HG02798 (cell line): ENCODE measurements around the gene ZNF100.
A peak's percentile ranks its signal among the peaks of the same experiment; 100 is the strongest.
"Not testable (repeated sequence)": the region's sequence is repeated elsewhere in the genome, so short reads cannot be mapped to it uniquely, and the experiment has no call there.

Experiments
- ATAC-seq: cut with Tn5 transposase; IDR thresholded peaks from one replicate; pipeline ENCODE4 v1.9.1; 2021; ENCODE audit warnings: mild to moderate bottlenecking; ENCODE audit not compliant: unreplicated experiment, poor library complexity

Gene ZNF100

DNA sequence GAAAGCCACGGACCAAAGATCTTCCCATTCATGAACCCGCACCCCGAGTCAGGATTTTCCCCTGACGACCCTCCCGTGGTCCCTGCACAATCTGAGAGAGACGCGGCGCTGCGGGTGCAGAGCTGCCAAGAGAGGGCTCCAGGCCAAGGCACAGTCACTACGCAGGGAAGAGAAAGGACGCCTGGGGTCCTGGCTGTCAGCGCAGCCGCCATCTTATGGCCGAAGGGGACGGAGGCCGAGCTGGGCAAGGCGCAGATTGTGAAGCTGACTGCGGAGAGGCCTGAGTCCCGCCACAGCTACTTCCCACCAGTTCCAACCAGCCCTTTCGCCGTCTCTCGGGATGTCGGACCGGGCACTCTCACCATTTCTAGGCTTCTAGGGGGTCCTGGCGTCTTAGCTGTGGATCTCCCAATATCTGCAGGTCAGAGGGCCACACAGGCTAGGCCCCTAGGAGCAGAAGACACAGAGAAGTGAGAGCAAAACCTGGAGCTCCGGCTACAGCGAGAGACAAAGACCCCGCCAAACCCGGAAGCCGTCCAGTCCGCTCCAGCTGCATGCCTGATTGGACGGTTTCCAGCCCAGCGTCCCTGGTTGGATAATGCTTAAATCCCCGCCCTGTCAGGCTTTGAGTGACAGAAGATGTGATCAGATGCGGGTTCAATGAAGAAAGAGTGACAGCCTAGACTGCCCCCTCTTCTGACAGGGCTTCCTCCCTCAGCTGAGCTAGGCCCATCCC is at the start of gene ZNF100:
TSS of gene ZNF100 (minus strand) at position 515 of the 736 bp plus-strand sequence. CDS start at position 365, 150 bp downstream.
- ATAC-seq: peak; percentile 97

DNA sequence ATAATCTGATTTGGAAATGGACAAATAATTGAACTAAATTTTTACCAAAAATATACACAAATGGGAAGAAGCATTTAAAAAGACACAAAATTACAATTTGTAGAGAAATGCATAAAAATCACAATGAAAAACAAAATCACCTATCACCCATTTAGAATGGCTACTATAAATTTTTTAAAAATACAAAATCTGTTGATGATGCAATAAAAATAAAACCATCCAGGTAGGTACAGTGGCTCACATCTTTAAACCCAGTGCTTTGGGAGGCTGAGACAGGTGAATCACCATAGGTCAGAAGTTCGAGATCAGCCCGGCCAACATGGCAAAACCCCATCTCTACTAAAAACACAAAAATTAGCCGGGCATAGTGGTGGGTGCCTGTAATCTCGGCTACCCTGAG is 45.1 kb upstream of the ZNF100 start:
- ATAC-seq: no peak

DNA sequence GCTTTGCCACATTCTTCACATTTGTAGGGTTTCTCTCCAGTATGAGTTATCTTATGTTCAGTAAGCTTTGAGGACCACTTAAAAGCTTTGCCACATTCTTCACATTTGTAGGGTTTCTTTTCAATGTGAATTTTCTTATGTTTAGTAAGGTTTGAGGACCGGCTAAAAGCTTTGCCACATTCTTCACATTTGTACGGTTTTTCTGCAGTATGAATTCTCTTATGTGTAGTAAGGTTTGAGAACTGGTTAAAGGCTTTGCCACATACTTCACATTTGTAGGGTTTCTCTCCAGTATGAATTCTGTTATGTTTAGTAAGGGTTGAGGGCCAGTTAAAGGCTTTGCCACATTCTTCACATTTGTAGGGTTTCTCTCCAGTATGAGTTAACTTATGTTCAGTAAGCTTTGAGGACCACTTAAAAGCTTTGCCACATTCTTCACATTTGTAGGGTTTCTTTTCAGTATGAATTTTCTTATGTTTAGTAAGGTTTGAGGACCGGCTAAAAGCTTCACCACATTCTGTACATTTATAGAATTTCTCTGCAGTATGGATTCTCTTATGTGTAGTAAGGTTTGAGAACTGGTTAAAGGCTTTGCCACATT is 41.1 kb upstream of the ZNF100 start:
- ATAC-seq: not testable (repeated sequence)

DNA sequence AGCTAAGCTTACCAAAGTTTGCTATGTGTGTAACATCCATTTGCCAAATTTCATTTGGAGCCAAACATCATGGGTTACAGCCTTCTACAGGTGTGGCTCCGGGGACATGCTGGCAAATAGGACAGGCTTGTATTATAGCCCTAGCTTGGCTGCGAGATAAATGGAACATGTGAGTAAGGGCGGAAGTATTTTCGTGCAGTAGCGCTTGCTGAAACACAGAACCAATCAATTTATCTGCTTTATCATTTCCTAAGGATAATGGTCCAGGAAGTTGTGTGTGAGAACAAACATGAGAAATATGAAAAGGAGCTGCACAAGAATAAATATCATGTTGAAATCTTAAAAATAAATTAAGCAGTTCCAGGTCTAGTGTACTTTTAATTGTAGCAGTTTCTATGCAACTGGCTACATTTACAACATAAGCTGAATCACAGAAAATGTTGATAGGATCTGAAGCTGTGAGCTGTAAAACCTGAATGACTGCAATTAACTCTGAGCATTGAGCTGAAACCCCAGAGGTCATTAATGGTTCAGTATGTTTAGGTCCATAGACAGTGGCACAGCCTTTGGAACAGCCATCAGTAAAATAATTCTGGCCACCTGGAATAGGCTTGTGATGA is 22.2 kb upstream of the ZNF100 start:
- ATAC-seq: no peak

DNA sequence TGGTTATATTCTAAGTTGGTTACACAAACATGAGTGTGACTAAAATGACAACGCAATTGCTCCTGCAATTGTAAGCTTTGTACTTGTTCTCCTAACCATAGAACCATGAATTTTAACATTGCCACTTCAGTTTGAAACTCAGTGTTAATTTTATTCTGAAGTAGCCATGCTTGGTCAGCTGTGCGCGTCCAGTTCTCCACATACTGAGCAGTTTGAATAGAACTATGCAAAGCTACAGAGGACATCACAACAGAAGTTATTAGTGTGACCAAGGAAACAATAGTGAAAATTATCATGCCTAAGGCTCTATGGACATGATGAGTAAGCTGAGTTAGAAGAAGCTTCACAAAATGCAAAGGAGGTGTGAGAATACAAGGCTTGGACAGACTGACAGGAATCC is 19.6 kb upstream of the ZNF100 start:
- ATAC-seq: no peak

DNA sequence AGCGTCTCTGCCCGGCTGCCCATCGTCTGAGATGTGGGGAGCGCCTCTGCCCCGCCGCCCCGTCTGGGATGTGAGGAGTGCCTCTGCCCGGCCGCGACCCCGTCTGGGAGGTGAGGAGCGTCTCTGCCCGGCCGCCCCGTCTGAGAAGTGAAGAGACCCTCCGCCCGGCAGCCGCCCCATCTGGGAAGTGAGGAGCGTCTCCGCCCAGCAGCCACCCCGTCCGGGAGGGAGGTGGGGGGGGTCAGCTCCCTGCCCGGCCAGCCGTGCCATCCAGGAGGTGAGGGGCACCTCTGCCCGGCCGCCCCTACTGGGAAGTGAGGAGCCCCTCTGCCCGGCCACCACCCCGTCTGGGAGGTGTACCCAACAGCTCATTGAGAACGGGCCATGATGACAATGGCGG is 8.4 kb upstream of the ZNF100 start:
- not testable (repeated sequence) for ATAC-seq

DNA sequence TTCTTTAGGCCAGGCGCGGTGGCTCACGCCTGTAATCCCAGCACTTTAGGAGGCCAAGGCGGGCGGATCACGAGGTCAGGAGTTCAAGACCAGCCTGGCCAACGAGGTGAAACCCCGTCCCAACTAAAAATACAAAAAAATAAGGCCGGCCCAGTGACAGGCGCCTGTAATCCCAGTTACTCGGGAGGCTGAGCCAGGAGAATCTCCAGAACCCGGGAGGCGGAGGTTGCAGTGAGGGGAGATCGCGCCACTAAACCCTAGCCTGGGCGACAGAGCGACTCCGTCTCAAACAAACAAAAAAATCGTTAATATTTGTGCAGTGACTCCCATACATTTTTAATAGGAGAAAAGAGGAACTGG is 694 bp downstream of the ZNF100 start:
- not testable (repeated sequence) for ATAC-seq

DNA sequence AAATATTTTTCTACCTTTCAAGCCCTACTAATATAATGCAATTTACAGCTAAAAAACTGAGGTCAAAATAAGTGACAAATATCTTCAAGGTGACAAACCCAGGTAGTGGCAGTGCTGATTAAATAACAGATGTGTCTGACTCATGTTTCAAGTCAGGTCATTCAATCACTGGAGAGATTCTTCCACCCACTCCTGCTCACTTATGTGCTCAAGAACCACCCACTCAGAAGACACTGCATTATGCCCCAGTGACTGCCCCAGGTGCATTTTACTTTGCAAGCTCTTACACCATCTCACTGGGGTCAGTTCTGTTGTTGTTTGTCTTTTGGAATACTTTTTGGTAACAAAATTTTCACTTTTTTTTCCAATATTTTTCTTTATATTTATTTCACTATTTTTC is 2.2 kb downstream of the ZNF100 start:
- ATAC-seq: no peak

DNA sequence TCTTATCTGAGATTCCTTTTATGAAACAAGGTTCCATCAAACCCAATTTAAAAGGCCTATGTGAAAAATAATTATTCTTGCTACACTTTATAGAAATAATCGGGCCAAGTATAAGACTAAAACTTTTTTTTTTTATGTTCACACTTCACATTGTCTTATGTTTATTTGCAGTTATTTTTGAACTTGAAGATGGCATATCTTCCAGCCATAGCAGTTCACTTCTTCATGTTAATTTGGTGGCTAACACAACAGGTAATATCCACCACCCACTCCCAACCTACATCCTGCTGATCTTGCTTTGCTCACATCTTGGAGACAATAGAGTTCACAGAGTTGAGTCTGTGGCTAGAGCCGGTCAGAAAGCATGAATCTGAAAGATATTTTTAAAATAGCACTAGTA is 5.8 kb downstream of the ZNF100 start:
- ATAC-seq: not testable (repeated sequence)

DNA sequence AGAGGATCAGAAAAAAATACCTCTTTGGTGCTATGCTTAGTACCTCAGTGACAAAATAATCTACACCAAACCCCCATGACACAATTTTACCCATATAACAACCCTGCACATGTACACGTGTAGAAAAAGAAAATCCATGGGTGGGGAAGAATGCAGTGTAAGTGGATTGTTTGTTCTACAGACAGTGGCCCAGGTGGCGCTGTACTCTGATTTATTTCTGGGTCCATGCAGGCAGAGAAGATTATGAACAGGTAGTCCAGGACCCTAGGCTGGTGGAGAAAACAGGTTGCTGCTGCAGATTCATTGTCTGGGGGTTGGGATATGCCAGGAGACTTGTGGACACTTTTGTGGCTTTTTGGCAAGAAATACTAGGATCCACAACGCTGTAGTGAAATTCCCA is 9.1 kb downstream of the ZNF100 start:
- no peak for ATAC-seq

DNA sequence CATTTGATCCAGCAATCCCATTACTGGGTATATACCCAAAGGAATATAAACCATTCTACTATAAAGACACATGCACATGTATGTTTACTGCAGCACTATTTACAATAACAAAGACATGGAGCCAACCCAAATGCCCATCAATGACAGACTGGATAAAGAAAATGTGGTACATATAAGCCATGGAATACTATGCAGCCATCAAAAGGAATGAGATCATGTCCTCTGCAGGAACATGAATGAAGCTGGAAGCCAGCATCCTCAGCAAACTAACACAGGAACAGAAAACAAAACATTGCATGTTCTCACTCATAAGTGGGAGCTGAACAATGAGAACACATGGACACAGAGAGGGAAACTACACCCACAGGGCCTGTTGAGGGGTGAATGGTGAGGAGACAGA is 11.8 kb downstream of the ZNF100 start:
- ATAC-seq: not testable (repeated sequence)

DNA sequence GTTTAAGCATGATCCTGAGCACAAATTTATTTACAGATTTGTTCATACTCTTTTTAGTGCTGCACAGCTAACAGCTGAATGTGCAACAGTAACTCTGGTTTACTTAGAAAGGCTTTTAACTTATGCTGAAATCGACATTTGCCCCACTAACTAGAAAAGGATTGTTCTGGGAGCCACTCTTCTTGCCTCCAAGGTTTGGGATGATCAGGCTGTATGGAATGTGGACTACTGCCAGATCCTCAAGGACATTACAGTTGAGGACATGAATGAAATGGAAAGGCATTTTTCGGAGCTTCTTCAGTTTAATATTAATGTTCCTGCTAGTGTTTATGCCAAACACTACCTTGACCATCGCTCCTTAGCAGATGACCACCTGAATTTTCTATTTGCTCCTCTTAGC is 16.0 kb downstream of the ZNF100 start:
- no peak for ATAC-seq

DNA sequence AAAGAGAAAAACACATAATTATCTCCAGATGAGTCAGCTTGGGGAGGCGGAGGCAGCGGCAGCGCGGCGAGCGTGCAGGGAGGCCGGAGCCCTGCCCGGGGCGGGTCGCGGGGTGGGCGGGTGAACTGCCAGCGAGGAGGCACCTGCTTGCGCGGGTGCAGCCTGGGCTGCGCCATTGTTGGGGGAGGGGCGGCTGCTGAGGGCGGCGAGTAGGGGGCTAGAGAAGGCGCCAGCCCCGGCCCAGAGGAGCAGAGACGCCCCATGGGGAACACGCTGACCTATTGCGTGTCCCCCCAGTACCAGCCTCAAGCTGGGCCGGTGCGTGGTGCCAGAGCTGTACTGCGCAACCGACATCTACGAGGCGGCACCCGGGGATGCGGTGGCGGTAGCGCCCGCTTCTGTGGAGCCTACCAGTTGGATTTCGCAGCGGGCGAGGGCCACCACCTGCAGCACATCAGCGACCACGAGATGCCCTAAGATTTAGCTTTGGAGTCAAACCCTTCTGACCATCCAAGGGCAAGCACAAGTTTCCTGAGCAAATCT is 16.7 kb downstream of the ZNF100 start:
- no peak for ATAC-seq

DNA sequence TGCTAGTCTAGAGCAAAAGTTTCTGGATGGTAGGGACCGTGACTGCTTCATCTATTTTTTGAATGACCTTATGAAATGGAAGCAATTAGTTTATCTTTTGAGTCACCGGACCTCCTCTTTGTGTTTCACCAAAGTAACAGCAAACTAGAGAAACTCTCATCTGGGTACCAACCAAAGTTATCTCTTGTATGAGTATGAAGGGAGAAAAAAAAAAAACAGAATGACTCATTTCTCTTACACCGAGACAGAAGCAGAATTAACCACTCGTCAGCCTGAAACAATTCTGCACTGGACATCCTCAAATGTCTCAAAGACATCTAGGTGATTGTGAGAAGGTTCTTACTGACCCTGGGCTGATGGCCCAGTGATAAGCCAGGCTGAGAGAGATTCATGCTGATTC is 18.3 kb downstream of the ZNF100 start:
- no peak for ATAC-seq

DNA sequence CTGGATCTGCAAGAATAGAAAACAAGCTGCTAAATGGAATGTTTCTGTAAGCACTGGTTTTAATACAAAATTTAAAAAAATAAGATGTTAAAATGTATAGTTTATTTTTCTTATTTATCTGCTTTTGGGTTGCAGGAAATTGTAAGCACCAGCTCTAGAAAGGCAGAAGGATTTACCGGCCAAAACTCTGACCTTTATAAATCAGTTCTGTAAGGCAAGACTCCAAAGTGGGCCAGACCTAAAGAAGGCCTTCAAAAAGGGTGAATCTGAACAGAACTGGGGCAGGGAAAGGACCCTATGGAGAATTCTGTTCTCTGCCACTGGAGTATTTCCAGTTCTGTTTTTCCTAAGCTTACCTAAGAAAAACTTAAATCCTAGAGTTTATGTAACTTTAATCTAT is 19.3 kb downstream of the ZNF100 start:
- ATAC-seq: no peak

DNA sequence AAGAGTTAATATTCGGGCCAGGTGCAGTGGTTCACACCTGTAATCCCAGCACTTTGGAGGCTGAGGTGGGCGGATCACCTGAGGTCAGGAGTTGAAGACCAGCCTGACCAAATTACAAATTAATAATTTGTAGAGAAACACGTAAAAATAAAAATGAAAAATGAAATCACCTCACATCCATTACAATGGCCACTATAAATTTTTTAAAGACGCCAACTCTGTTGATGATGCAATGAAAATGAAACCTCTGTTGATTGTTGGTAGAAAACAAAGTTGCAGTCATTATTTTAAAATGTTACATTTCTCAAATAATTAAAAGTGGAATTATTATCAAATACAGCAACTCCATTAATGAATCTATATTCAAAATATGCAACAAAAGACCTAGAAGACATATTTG is 26.8 kb downstream of the ZNF100 start:
- ATAC-seq: no peak

DNA sequence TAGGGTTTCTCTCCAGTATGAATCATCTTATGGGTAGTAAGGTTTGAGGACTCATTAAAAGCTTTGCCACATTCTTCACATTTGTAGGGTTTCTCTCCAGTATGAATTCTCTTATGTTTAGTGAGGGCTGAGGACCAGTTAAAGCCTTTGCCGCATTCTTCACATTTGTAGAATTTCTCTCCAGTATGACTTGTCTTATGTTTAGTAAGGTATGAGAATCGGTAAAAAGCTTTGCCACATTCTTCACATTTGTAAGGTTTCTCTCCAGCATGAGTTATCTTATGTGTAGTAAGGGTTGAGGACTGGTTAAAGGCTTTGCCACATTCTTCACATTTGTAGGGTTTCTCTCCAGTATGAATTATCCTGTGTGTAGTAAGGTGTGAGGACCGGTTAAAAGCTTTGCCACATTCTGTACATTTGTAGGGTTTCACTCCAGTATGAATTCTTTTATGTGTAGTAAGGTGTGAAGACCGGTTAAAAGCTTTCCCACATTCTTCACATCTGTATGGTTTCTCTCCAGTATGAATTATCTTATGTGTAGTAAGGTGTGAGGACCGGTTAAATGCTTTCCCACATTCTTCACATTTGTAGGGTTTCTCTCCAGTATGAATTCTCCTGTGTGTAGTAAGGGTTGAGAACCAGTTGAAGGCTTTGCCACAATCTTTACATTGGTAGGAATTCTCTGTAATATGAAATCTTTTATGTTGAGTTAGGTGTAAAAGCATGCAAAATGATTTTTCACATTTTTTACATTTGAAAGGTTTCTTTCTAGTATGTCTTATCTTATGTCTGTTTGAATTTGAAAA is 40.2 kb downstream of the ZNF100 start:
- ATAC-seq: not testable (repeated sequence)

DNA sequence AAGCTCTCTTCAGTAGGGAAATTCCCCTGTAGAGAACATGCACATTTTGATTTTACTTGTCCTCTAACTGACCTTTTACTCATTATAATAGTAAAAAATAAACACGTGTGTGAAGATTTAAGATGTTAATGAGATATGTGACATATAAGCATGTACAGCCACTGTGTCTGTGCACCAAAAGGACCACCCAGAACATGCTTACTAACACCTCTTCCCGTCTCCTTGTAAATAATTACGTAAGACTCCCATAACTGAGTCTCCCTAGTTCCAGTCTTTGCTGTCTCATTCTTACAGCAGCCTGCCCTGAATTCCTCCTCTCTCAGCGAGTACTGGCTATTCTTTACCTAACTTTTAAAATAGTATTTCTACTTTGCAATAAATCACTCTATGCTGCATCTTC is 53.6 kb downstream of the ZNF100 start:
- ATAC-seq: no peak

DNA sequence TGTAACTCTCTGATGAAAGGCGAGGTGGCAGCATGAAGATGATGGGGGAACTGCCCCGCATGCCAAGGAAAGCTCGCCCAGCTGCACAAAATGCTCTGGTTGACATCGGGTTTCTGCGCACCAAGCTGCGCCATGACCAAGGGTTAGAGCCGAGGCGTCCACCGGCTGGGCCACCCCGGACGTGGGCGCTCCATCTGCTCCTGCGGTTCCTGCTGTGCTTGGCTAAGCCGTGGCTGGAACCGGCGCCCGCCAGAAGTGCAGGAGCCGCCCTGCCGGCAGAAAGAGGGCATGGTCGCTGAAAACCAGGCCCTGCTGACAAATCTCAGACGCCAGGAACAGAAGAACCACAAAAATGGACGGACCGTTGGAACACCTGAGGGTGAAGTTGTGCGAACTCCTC is 57.9 kb downstream of the ZNF100 start:
- ATAC-seq: no peak

DNA sequence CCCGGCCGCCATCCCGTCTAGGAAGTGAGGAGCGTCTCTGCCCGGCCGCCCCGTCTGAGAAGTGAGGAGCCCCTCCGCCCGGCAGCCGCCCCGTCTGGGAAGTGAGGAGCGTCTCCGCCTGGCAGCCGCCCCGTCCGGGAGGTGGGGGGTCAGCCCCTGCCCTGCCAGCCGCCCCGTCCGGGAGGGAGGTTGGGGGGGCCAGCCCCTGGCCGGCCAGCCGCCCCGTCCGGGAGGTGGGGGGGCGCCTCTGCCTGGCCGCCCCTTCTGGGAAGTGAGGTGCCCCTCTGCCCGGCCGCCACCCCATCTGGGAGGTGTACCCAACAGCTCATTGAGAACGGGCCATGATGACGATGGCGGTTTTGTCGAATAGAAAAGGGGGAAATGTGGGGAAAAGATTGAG is 59.5 kb downstream of the ZNF100 start:
- ATAC-seq: not testable (repeated sequence)

DNA sequence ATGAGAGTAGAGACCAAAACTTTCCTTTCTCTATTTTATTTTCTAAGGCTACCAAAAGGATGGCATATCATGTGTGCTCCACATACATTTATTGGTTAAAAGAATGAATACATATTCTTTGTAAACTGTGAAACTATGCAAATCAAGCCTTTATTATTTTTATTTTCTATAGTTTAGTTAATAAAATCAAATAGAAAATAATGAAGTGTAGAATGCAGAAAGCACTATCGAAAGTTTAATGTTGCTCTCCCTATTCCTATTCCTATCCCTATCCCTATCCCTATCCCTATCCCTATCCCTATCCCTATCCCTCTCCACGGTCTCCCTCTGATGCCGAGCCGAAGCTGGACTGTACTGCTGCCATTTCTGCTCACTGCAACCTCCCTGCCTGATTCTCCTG is 60.3 kb downstream of the ZNF100 start:
- ATAC-seq: no peak
